ENCODE measurements around the gene HASPIN. TPM values are rescaled to one million over a fixed set of nuclear protein-coding genes. Genes with fewer than 3 reads are reported as not detected.
"Not testable (repeated sequence)": the region's sequence is repeated elsewhere in the genome, so short reads cannot be mapped to it uniquely, and the experiment has no call there.

HASPIN gene
- total and polyA plus RNA-seq, 9 of the 15 experiments (the other 6 are each of a cell fraction or from before 2014, with no cell fraction given), result 0.81 to 13.5 (median 9.9) TPM

DNA sequence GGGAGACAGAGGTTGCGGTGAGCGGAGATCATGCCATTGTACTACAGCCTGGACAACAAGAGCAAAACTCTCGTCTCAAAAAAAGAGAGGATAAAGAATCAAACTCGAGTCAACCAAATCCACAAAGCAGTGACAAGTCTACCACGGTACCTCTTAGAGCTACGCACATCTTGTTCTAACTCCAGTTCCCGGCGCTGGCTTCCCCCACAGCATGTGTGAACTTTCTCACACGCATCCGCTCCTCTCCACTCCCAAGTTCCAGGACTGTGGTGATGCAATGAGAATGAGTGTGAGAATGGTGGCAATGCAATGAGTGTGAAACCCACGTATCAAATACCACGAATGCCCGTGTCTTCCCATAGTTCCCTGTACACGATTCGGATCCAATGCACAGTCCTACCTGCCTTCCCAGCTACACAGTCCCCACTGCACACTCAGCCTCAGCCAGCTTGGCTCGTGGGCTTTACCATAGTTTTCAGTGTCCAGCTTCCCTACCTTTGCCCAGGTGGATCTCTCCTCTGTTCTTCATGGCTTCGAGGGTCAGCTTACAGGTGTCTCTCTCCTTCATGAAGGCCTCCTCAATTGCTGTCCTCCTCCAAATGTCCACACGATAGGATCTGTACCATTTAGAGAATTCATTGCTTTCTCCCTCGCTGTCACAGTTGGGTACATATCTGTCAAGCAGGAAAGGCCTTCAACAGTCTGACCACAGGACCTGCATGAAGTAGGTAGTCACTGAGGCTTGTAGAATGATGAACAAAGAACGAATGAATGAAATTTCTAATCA is 18.6 kb upstream of the HASPIN start:
- no peak overlapping the region for H3K27ac ChIP-seq (ENCODE audit: extremely low read depth, low read depth, low read length)
- CTCF ChIA-PET (ENCODE audit: low intra/inter-chr PET ratio), result no interaction called here
- no peaks in the 10 kb centered on the region for H3K9me3 ChIP-seq (replicated peaks; ENCODE audit: control insufficient read depth, insufficient read depth, low read depth, low read length)
- ATAC-seq, result no peak
- no peaks in the 10 kb centered on the region for H3K36me3 ChIP-seq (ENCODE audit: control insufficient read depth, insufficient read depth, low read length)
- POLR2A ChIA-PET, result no interaction called here
- no peak overlapping the region for H3K9ac ChIP-seq (ENCODE audit: insufficient read depth in 1 of 2, low read depth in 2 of 2, low read length in 2 of 2)
- BruUV-seq (replicated peaks), result no TSS peak
- no peaks in the 10 kb centered on the region for H4K20me1 ChIP-seq (replicated peaks; ENCODE audit: control insufficient read depth, insufficient read depth, low read length)
- no peak overlapping the region for H3K4me2 ChIP-seq (ENCODE audit: insufficient read depth, low read length)
- no peak for DNase-seq (ENCODE audit: extremely low read depth in 1 of 4, low spot score in 3 of 4)
- no peaks in the 10 kb centered on the region for H3K27me3 ChIP-seq (ENCODE audit: control insufficient read depth in 2 of 2, insufficient read depth in 2 of 2, low read length in 2 of 2)
- WGBS (ENCODE audit: insufficient coverage, low coverage, missing lambda C conversion rate), result 45% methylated on average over 18 of the region's 20 CpGs
- no peaks in the 10 kb centered on the region; a peak in 1 of 5 replicates for H3K4me1 ChIP-seq (replicated peaks in 1 of 2; ENCODE audit: control insufficient read depth in 2 of 2, insufficient read depth in 2 of 2, low read length in 2 of 2)
- TF ChIP-seq ZNF134 (CRISPR knock-in tag; conservative IDR thresholded peaks at IDR 0.05), result no peak
- TF ChIP-seq POLR2B (IDR thresholded peaks at IDR 0.05; ENCODE audit: low read depth, partially characterized antibody), result no peak
- TF ChIP-seq NRF1 (conservative IDR thresholded peaks at IDR 0.05 in 1 of 2, IDR thresholded peaks at IDR 0.05 in 1 of 2), result no peak
- no peak for TF ChIP-seq LCOR (CRISPR knock-in tag; IDR thresholded peaks at IDR 0.05)
- in situ Hi-C loops (cut with MboI) (no loop called here), intact Hi-C loops (cut with micrococcal nuclease) (no loop called here)
- H3K9me1 ChIP-seq (ENCODE audit: control insufficient read depth, insufficient read depth, low read length), result no peaks in the 10 kb centered on the region
- no peaks in the 10 kb centered on the region for H3K79me2 ChIP-seq (ENCODE audit: control insufficient read depth, insufficient read depth, low read length)
- H3K4me3 ChIP-seq, result no peak overlapping the region
- no peak for FAIRE-seq
- no peak overlapping the region for H2AFZ ChIP-seq (ENCODE audit: low read depth, low read length)

DNA sequence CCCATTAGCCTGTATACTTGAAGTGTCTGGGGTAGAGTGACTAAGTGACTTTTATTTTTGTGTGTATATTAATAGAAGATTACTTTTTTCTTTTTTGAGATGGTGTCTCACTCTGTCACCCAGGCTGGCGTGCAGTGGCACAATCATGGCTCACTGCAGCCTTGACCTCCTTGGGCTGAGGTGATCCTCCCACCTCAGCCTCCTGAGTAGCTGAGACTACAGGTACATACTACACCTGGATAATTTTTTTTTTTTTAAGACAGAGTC is 18.1 kb upstream of the HASPIN start:
- H3K79me2 ChIP-seq (ENCODE audit: control insufficient read depth, insufficient read depth, low read length); H2AFZ ChIP-seq (ENCODE audit: low read depth, low read length); H3K9me3 ChIP-seq (replicated peaks; ENCODE audit: control insufficient read depth, insufficient read depth, low read depth, low read length); H4K20me1 ChIP-seq (replicated peaks; ENCODE audit: control insufficient read depth, insufficient read depth, low read length); BruUV-seq (replicated peaks); intact Hi-C loops (cut with micrococcal nuclease); DNase-seq (ENCODE audit: extremely low read depth in 1 of 4, low spot score in 3 of 4); CTCF ChIA-PET (ENCODE audit: low intra/inter-chr PET ratio); H3K4me2 ChIP-seq (ENCODE audit: insufficient read depth, low read length); H3K4me3 ChIP-seq; H3K27ac ChIP-seq (ENCODE audit: extremely low read depth, low read depth, low read length); in situ Hi-C loops (cut with MboI); H3K27me3 ChIP-seq (ENCODE audit: control insufficient read depth in 2 of 2, insufficient read depth in 2 of 2, low read length in 2 of 2); H3K9me1 ChIP-seq (ENCODE audit: control insufficient read depth, insufficient read depth, low read length); FAIRE-seq; ATAC-seq; H3K36me3 ChIP-seq (ENCODE audit: control insufficient read depth, insufficient read depth, low read length); POLR2A ChIA-PET; H3K4me1 ChIP-seq (replicated peaks in 1 of 2; ENCODE audit: control insufficient read depth in 2 of 2, insufficient read depth in 2 of 2, low read length in 2 of 2); H3K9ac ChIP-seq (ENCODE audit: insufficient read depth in 1 of 2, low read depth in 2 of 2, low read length in 2 of 2): not testable (repeated sequence)
- WGBS (ENCODE audit: insufficient coverage, low coverage, missing lambda C conversion rate), result 60% methylated on average over 1 of the region's 1 CpG
